ENCODE results near the gene COBL. TPM values are rescaled to one million over a fixed set of nuclear protein-coding genes. Genes with fewer than 3 reads are reported as not detected.

The COBL gene
- total and polyA plus RNA-seq, 2 of the 8 experiments (the other 6 are each of a cell fraction or from before 2014, with no cell fraction given), result 13.8 to 40.4 TPM

DNA sequence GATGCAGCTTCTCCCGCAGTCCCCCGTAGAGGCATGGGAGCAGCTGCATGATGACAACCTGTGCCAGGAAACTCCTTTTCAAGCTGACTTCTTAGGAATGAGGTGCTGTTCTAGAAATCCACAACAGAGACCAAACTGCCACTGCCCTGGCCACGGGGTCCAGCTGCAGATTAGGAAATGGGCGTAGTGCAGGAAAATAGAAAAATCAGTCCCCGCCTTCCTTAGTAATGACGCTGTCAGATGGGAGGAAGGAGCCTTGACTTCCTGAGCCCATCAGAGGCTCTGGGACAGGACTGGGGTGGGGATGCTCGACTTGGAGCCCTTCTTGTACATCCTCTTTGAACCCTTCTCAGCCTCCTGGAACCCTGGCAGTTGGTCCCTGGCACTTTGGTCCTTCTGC lies 306.1 kb downstream of the COBL start:
- no peak overlapping the region for H3K4ac ChIP-seq (replicated peaks; ENCODE audit: insufficient read length, low read depth, low read length)
- WGBS, 2 experiments (ENCODE audit: extremely low coverage in 1 of 2, insufficient coverage in 1 of 2, insufficient read length in 1 of 2, insufficient replicate concordance in 2 of 2, low coverage in 1 of 2, low lambda C conversion rate in 2 of 2, missing lambda C conversion rate in 1 of 2), result 85% methylated on average over 7 of the region's 7 CpGs; no CpG with 5 or more reads in 1 of the 2 experiments
- CTCF ChIA-PET (ENCODE audit: partially characterized antibody), result interaction anchor here (1.3 kb wide), 1 partner anchor 151 kb away, joined by 3 read pairs; no protein-coding TSS in a partner anchor
- no peak overlapping the region for H2AK5ac ChIP-seq (ENCODE audit: low read depth, low read length)
- H3K9me3 ChIP-seq (ENCODE audit: insufficient read depth in 2 of 2, low read depth in 1 of 2, low read length in 1 of 2), result no peaks in the 10 kb centered on the region
- H3K4me3 ChIP-seq (ENCODE audit: extremely low read depth in 1 of 4, insufficient read depth in 2 of 4, low read depth in 3 of 4, low read length in 4 of 4), result no peak overlapping the region
- no peak overlapping the region for H3K9ac ChIP-seq (replicated peaks in 1 of 4; ENCODE audit: extremely low read depth in 1 of 4, low read depth in 3 of 4, low read length in 3 of 4)
- H3K18ac ChIP-seq (ENCODE audit: extremely low read depth, low read length), result no peak overlapping the region
- no peaks in the 10 kb centered on the region for H3K79me1 ChIP-seq (ENCODE audit: low read depth, low read length)
- no peaks in the 10 kb centered on the region for H3K36me3 ChIP-seq (ENCODE audit: control insufficient read depth in 2 of 4, insufficient read depth in 4 of 4, low read length in 3 of 4)
- H2AFZ ChIP-seq (ENCODE audit: low read length), result no peak overlapping the region
- POLR2A ChIA-PET (ENCODE audit: partially characterized antibody), result no interaction called here
- no peaks in the 10 kb centered on the region for H3K4me1 ChIP-seq (replicated peaks in 1 of 4; ENCODE audit: control insufficient read depth in 3 of 4, insufficient read depth in 4 of 4, low read length in 3 of 4)
- no peak overlapping the region for H4K5ac ChIP-seq (ENCODE audit: insufficient read length, low read depth, low read length)
- no peak for DNase-seq (ENCODE audit: low read depth in 1 of 2, low spot score in 2 of 2)
- H2BK15ac ChIP-seq (ENCODE audit: low read length), result no peak overlapping the region
- no peak overlapping the region for H2BK5ac ChIP-seq (ENCODE audit: low read depth, low read length)
- FAIRE-seq, result no peak
- no peak overlapping the region for H3K23ac ChIP-seq (ENCODE audit: insufficient read length)
- H3K27ac ChIP-seq (ENCODE audit: low read depth, low read length), result no peak overlapping the region
- H2BK20ac ChIP-seq (ENCODE audit: low read length), result no peak overlapping the region
- no peaks in the 10 kb centered on the region for H3K79me2 ChIP-seq (ENCODE audit: control insufficient read depth in 1 of 2, insufficient read depth in 2 of 2, low read length in 2 of 2)
- no peak overlapping the region for H4K8ac ChIP-seq (ENCODE audit: extremely low read depth, insufficient read depth, low read length)
- no peak overlapping the region for H4K91ac ChIP-seq (replicated peaks; ENCODE audit: insufficient read length, low read length)
- no peaks in the 10 kb centered on the region for H4K20me1 ChIP-seq (replicated peaks in 1 of 2; ENCODE audit: control insufficient read depth in 1 of 2, insufficient read depth in 2 of 2, low read length in 2 of 2)
- H3K14ac ChIP-seq (ENCODE audit: insufficient read length), result no peak overlapping the region
- H3K27me3 ChIP-seq (replicated peaks in 1 of 4; ENCODE audit: control insufficient read depth in 3 of 4, extremely low read depth in 1 of 4, insufficient read depth in 3 of 4, low read length in 3 of 4), result no peaks in the 10 kb centered on the region
- H3K4me2 ChIP-seq (ENCODE audit: insufficient read depth in 1 of 2, low read depth in 2 of 2, low read length in 2 of 2), result no peak overlapping the region
- no peak overlapping the region for H3K56ac ChIP-seq (replicated peaks; ENCODE audit: insufficient read length, low read depth, low read length)
- no peaks in the 10 kb centered on the region; the same call in 1 of the 2 replicates for H3K23me2 ChIP-seq (ENCODE audit: low read depth, low read length)
- no peak overlapping the region for H2BK12ac ChIP-seq (ENCODE audit: low read depth, low read length)
- no peak overlapping the region for H2BK120ac ChIP-seq (replicated peaks; ENCODE audit: low read depth, low read length)
- no peak for TF ChIP-seq SIRT6 (IDR thresholded peaks at IDR 0.05; ENCODE audit: low read length)
- TF ChIP-seq NRF1 (IDR thresholded peaks at IDR 0.05; ENCODE audit: low read depth, low read length), result no peak
- no peak for TF ChIP-seq FOSL1 (IDR thresholded peaks at IDR 0.05; ENCODE audit: insufficient read depth, low read depth, low read length)
